ENCODE data around the gene SMYD4. TPM values are rescaled to one million over a fixed set of nuclear protein-coding genes. Genes with fewer than 3 reads are reported as not detected.

SMYD4 gene
- total RNA-seq, 4 donors from 2014 or later = 14.7 to 35.6 (median 19.8) TPM

DNA sequence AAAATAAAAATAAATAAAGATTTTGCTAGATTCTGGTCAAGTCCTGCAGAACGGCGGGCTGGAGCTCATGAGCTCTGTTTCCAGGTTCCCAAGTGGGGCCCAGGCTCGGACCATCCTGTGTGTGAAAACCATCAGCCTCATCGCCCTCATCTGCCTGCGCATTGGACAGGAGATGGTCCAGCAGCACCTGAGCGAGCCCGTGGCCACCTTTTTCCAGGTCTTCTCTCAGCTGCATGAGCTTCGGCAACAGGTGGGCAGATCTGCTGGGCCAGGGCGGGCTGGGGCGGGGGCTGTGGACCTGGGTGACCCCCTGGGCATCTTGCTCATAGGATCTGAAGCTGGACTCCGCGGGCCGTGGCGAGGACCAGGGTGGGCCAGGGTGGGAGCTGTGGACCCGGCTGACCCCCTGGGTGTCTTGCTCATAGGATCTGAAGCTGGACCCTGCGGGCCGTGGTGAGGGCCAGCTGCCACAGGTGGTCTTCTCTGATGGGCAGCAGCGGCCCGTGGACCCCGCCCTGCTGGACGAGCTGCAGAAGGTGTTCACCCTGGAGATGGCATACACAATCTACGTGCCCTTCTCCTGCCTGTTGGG lies 97.4 kb downstream of the SMYD4 start:
- TF ChIP-seq, protein P1, sequence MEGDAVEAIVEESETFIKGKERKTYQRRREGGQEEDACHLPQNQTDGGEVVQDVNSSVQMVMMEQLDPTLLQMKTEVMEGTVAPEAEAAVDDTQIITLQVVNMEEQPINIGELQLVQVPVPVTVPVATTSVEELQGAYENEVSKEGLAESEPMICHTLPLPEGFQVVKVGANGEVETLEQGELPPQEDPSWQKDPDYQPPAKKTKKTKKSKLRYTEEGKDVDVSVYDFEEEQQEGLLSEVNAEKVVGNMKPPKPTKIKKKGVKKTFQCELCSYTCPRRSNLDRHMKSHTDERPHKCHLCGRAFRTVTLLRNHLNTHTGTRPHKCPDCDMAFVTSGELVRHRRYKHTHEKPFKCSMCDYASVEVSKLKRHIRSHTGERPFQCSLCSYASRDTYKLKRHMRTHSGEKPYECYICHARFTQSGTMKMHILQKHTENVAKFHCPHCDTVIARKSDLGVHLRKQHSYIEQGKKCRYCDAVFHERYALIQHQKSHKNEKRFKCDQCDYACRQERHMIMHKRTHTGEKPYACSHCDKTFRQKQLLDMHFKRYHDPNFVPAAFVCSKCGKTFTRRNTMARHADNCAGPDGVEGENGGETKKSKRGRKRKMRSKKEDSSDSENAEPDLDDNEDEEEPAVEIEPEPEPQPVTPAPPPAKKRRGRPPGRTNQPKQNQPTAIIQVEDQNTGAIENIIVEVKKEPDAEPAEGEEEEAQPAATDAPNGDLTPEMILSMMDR (IDR thresholded peaks at IDR 0.05; ENCODE audit: low read depth) = no peak

DNA sequence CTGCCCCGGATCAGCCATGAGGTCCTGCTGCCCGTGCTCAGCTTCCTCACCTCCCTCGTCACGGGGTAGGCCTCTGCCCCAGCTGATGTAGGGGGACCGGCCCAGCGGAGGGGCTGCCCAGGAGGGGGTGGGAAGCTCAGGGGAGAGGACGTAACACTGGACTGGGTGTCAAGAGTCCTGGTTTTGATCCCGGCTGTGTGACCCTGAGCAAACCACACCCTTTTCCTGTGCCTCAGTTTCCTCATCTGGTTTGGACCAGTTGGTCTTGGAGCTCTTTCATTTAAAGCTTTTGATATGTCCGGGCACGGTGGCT lies 98.6 kb downstream of the SMYD4 start:
- TF ChIP-seq, protein P1 (IDR thresholded peaks at IDR 0.05; ENCODE audit: low read depth) = no peak

DNA sequence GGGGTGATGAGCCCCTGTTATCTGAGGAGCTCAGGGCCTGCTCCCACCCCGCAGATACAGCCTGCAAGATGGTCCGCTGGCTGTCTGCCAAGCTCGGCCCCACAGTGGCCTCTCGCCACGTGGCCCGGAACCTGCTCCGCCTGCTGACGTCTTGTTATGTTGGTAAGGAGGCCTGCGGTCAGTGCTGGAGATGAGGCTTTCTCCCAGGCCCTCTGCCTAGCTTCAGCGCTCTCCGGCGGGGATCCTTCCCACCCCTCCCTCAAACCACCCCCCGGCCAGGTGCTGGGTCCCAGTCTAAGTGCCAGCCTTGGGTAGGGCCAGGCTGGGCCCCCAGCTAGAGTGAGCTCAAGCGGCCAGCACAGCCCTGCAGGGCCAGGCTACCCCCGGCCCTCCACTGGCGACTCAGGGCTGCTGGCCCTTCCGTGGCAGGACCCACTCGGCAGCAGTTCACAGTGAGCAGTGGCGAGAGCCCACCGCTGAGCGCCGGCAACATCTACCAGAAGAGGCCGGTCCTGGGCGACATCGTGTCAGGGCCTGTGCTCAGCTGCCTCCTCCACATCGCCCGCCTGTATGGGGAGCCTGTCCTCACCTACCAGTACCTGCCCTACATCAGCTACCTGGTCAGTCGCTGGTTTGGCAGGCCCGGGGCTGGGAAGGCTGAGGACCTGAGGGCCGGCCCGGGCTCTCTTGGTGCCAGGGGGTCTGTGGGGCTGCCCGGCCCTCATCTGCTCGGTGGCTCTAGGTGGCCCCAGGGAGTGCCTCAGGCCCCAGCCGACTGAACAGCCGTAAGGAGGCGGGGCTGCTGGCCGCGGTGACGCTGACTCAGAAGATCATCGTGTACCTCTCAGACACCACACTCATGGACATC lies 99.1 kb downstream of the SMYD4 start:
- TF ChIP-seq, protein P1 (IDR thresholded peaks at IDR 0.05; ENCODE audit: low read depth) = no peak

DNA sequence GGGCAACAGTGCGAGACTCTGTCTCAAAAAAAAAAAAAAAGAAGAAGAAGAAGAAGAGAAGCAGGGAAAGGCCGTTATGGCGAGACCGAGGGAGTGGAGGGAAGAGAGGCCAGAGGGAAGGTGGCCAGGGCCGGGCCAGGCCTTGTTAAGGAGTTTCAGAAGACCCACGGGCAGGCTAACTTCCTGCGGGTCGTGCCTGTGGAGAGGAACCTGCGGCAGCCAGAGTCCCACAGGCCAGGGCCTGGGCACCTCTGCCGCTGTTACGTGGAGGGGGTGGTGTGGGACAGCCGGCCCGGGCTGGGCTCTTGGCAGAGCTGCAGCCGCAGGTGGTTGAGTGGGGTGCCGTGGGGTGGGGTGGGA lies 99.8 kb downstream of the SMYD4 start:
- TF ChIP-seq, protein P1 (IDR thresholded peaks at IDR 0.05; ENCODE audit: low read depth) = no peak

Other genes with a start within 250 kb of the SMYD4 start
- 10 to 100 TPM in 3 of 4 donors, 1 to 10 TPM in 1; 7.3 to 25.6 (median 16.7) TPM for gene SLC43A2, start 201.1 kb downstream of the SMYD4 start, total RNA-seq
- 10 to 100 TPM in 2 of 4 donors, 1 to 10 TPM in 2; 5.4 to 39.2 (median 9.9) TPM for gene SCARF1, start 184.2 kb downstream of the SMYD4 start, total RNA-seq
- 10 to 100 TPM; 24.6 to 94.8 (median 46.5) TPM for gene RILP, start 180.0 kb downstream of the SMYD4 start, total RNA-seq
- gene PRPF8, start 145.0 kb downstream of the SMYD4 start, total RNA-seq = 100 to 1,000 TPM; 145 to 281 (median 182) TPM
- 10 to 100 TPM in 3 of 4 donors, 1 to 10 TPM in 1; 6.3 to 39.4 (median 16.9) TPM for gene TLCD2, start 119.5 kb downstream of the SMYD4 start, total RNA-seq
- 10 to 100 TPM; 38.8 to 63.3 (median 44.1) TPM for gene WDR81, start 105.2 kb downstream of the SMYD4 start, total RNA-seq
- 10 to 100 TPM in 2 of 4 donors, 1 to 10 TPM in 2; 8.0 to 19.8 (median 9.6) TPM for gene SERPINF2, start 87.0 kb downstream of the SMYD4 start, total RNA-seq
- gene SERPINF1, start 67.8 kb downstream of the SMYD4 start, total RNA-seq = 1,000 to 10,000 TPM; 1,103 to 2,374 (median 1,762) TPM
- gene RPA1, start 103 bp upstream of the SMYD4 start, total RNA-seq = 10 to 100 TPM; 29.3 to 34.3 (median 31.1) TPM
- gene RTN4RL1, start 195.4 kb upstream of the SMYD4 start, total RNA-seq = 10 to 100 TPM in 2 of 4 donors, 1 to 10 TPM in 2; 4.2 to 11.9 (median 9.8) TPM
- gene DPH1, start 200.3 kb upstream of the SMYD4 start, total RNA-seq = 10 to 100 TPM; 23.5 to 33.7 (median 25.0) TPM
- 10 to 100 TPM; 26.9 to 30.8 (median 29.5) TPM for gene OVCA2, start 212.1 kb upstream of the SMYD4 start, total RNA-seq
- 10 to 100 TPM in 2 of 4 donors, 1 to 10 TPM in 2; 3.6 to 26.8 (median 10.0) TPM for gene HIC1, start 225.2 kb upstream of the SMYD4 start, total RNA-seq